Astrocyte of the hippocampus (primary cell): Measurements from ENCODE around the gene GSS.

Experiments used
- DNase-seq: peaks from one replicate; pipeline ENCODE4 v3.0.0; 2011; ENCODE audit warnings: low read depth, low spot score

Gene GSS

GRCh38 chr20:34955231-34956040 lies at the start of gene GSS, which contains the start of gene MYH7B:
GSS (minus strand) TSS chr20:34955806; CDS start chr20:34951852, 3,954 bp downstream.
MYH7B (plus strand) TSS chr20:34955868; CDS start chr20:34978006, 22,138 bp downstream.
- DNase-seq: peak; percentile 99

GRCh38 chr20:35004749-35005462 lies 49.3 kb upstream of the GSS start:
- DNase-seq: no peak

DNA sequence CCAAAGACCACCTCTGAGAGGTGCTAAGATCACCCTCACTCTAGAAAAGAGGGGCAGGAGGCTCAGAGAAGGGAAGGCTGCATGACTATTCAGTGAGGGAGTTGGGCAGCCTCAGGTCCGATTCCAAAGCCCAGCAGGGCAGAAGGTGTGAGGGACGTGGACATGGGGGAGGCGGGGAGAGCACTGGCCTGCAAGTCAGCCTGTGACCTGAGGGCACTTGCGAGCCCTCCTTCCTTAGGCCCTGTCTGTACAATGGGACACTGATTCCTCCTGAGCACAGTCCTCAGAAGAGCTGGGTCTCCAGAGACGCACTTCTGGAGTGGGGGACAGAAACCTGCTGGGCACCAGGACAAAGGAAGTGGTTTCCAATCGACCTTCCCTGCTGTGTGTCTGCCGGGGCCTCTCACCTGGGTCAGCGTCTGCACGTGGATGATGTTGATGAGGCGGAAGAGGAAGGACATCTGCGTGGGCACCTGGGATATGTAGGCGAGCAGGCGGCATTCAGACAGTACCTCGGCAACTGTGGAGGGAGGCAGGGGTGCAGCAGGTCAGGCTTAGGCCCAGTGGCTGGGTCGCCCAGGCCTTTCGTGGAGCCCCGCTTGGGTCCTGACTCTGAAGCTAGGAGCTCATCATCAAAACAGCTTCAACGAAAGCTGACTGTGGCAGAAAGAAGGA lies 48.6 kb upstream of the GSS start:
- DNase-seq: no peak

DNA sequence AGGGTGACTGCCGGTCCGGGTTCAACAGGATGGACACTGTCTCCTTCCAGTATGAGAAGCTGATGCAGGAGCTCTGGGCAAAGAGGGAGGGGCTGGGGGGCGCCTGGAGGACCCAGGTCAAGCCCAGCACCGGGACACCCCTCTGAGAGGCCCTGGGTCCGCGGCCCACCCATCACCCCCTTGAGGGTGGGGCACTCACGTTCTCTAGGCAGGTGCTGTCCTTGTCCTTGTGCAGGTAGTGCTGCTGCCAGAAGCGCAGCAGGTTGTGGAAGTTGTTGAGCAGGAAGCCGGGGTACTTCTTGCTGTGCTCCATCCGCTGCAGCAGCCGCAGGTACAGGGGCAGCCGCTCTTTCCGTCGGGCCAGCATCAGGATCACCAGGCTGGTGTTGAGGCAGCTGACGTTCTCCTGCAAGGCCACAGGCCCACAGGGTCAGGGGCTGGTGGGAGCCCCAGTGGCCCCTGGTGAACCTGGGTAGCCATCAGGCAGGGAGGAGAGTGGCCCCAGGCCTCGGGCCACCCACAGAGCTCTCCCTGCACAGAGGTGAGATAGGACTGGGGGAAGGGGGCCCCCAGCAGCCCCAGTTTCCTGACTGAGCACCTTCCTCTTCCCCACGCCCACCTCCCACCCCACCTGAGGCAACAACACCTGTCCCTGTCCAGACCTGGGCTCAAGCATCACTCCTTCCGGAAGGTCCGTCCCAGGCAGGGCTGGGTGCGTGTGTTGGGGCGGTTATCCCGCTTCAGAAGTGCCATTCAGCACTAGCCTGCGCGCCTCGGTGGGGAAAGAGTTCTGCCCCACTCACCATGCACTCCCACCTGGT lies 47.8 kb upstream of the GSS start:
- no peak for DNase-seq

GRCh38 chr20:35002426-35003210 lies 47.0 kb upstream of the GSS start:
- no peak for DNase-seq

- DNase-seq: no peak
Observed at GRCh38 chr20:35001596-35002362, 46.2 kb upstream of the GSS start.

GRCh38 chr20:35000922-35001595 lies 45.5 kb upstream of the GSS start:
- DNase-seq: no peak

- DNase-seq: no peak
Observed at GRCh38 chr20:35000311-35000921, 44.8 kb upstream of the GSS start.

- DNase-seq: no peak
Observed at GRCh38 chr20:34999782-35000181, 44.2 kb upstream of the GSS start.

- DNase-seq: no peak
Observed at GRCh38 chr20:34999021-34999451, 43.4 kb upstream of the GSS start.

GRCh38 chr20:34998331-34998950 lies 42.8 kb upstream of the GSS start:
- no peak for DNase-seq

GRCh38 chr20:34997774-34998173 lies 42.2 kb upstream of the GSS start:
- DNase-seq: no peak

DNA sequence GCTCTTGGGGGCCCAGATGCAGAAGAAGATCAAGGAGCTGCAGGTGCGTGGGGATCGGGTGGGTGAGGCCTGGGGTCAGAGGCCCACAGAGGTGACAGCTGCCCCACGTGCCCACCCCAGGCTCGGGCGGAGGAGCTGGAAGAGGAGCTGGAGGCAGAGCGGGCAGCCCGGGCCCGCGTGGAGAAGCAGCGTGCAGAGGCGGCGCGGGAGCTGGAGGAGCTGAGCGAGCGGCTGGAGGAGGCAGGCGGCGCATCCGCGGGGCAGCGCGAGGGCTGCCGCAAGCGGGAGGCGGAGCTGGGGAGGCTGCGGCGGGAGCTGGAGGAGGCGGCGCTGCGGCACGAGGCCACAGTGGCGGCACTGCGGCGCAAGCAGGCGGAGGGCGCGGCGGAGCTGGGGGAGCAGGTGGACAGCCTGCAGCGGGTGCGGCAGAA lies 41.5 kb upstream of the GSS start:
- DNase-seq: peak; percentile 62

GRCh38 chr20:34996243-34997028 lies 40.8 kb upstream of the GSS start:
- no peak for DNase-seq

- DNase-seq: no peak
Observed at GRCh38 chr20:34995696-34996095, 40.1 kb upstream of the GSS start.

DNA sequence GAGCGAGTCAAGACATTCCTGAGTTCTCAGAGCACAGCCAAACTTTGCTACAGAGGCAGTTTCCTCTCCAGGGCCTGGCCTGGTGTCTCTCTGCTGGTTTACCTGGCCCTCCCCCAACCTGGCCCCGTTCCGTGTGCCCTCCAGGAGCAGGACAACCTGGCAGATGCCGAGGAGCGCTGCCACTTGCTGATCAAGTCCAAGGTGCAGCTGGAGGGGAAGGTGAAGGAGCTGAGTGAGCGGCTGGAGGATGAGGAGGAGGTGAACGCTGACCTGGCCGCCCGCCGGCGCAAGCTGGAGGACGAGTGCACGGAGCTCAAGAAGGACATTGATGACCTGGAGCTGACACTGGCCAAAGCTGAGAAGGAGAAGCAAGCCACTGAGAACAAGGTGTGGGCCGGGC lies 39.6 kb upstream of the GSS start:
- DNase-seq: no peak

DNA sequence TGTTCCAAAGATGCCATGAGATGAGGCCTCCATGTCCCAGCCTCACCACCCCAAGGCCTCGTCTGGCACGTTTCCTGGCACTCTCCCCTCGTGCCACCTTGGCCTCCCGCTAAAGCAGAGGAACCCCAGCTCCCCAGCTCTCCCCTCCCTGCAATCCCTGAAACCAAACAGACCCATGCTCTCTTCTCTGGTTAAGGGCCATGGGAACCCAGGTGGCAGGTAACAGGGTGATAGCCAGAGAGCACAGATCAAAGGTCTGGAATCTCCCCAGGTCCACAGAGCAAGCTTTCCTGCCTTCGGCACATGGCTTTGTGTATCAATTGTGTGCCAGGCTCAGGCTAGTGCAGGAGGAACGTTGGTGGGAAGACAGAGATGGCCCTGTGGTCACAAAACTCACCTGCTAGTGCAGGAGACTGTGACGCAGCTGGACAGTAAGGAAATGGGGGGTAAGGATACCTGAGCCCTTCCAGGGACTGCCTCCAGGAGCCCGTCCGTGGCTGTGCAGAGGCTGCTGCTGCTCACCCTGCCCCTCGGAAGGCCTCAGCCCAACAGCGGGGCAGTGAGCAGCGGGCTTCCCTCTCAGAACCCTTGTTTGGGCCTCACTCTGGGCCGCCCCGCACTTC lies 39.0 kb upstream of the GSS start:
- no peak for DNase-seq
